Activated naive CD4-positive, alpha-beta T cell treated with anti-CD3 and anti-CD28 coated beads for 36 hours (primary cell): ENCODE measurements around the gene GUCY2D. TPM values are rescaled to one million over a fixed set of nuclear protein-coding genes. Genes with fewer than 3 reads are reported as not detected.

Experiments
- CTCF ChIA-PET: fragments of 350-600 bp; sonication (Branson Sonifier 250); formaldehyde crosslinking; loops from one replicate; lab custom pipeline; 2021; ENCODE audit warnings: antibody characterized with exemption; lab: Charles Lee
- DNase-seq: peaks from one replicate; pipeline ENCODE4 v3.0.0-alpha.2; 2020
- H3K27ac Mint-ChIP-seq: one replicate; pipeline ENCODE4 v1.8.0; 2021; ENCODE audit warnings: mild to moderate bottlenecking, mixed read lengths
- H3K27me3 Mint-ChIP-seq: one replicate; pipeline ENCODE4 v1.8.0; 2021; ENCODE audit warnings: low read depth, mixed read lengths
- H3K36me3 Mint-ChIP-seq: one replicate; pipeline ENCODE4 v1.8.0; 2021; ENCODE audit warnings: low read depth, mixed read lengths
- H3K4me1 Mint-ChIP-seq: one replicate; pipeline ENCODE4 v1.8.0; 2021; ENCODE audit warnings: low read depth, mixed read lengths
- H3K4me3 Mint-ChIP-seq: one replicate; pipeline ENCODE4 v1.8.0; 2021; ENCODE audit warnings: mild to moderate bottlenecking, moderate library complexity, mixed read lengths
- H3K9me3 Mint-ChIP-seq: one replicate; pipeline ENCODE4 v1.8.0; 2021; ENCODE audit warnings: mixed read lengths
- intact Hi-C: fragments of 100-400 bp; cut with micrococcal nuclease; formaldehyde crosslinking; loops from one replicate; pipeline ENCODE4 v1.15.1; 2023
- total RNA-seq, 2 experiments: library from RNA; stranded (reverse); gene quantifications; one replicate each; pipeline ENCODE4 v1.2.3, GENCODE V29; 2021

GUCY2D gene
- total RNA-seq, 2 experiments from 2014 or later, result not detected

DNA sequence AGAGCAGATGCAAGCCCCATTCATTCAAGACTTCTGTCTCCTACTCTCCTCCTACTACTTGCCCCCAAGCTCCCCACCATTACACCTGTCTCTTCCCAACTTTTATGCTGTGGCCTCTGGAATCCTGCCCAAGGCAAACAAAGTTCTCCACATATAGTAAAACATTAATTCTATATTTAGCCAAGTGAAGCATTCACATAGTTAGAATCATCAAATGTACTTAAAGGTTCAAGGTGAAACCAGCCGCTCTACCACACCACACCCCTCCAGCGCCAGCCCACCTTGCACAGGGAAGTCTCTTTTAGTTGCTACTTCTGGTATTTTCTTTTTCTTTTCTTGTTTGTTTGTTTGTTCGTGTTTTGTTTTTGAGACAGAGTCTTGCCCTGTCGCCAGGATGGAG, 25.4 kb upstream of the GUCY2D start:
- no peak overlapping the region for H3K4me3 Mint-ChIP-seq
- H3K4me1 Mint-ChIP-seq, result no peaks in the 10 kb centered on the region
- no peak overlapping the region for H3K27ac Mint-ChIP-seq
- peaks cover 15% of the 10 kb centered on the region for H3K9me3 Mint-ChIP-seq
- DNase-seq, result no peak
- H3K27me3 Mint-ChIP-seq, result peaks cover 2% of the 10 kb centered on the region
- peaks cover 4% of the 10 kb centered on the region for H3K36me3 Mint-ChIP-seq
- intact Hi-C loops, result no loop called here
- CTCF ChIA-PET, result no interaction called here

DNA sequence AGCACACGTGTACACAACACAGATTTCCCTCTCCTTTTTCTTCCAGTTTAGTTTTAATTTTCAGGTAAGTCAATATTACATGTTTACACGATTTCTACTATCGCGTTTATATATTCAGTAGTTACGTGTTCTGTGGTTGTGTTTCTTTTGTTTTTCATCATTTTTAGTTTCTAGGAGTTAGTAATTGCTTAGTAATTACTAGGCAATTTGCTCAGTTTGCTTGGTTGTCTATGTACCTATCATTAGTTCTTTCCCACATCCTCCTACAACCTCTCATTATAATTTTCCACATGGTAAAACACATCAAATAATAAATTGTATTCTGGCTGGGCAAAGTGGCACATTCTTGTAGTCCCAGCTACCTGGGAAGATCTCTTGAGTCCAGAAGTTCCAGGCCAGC, 24.6 kb upstream of the GUCY2D start:
- no peak for DNase-seq
- CTCF ChIA-PET, result interaction anchor here (1.1 to 2.5 kb wide), 2 partner anchors 10 to 80 kb away, joined by 3 to 8 read pairs; no protein-coding TSS in a partner anchor
- Mint-ChIP-seq H3K4me1 (no peaks in the 10 kb centered on the region), H3K27ac (no peak overlapping the region), H3K4me3 (no peak overlapping the region), H3K36me3 (peaks cover 4% of the 10 kb centered on the region), H3K27me3 (peaks cover 2% of the 10 kb centered on the region), H3K9me3 (peaks cover 15% of the 10 kb centered on the region)
- intact Hi-C loops, result no loop called here

DNA sequence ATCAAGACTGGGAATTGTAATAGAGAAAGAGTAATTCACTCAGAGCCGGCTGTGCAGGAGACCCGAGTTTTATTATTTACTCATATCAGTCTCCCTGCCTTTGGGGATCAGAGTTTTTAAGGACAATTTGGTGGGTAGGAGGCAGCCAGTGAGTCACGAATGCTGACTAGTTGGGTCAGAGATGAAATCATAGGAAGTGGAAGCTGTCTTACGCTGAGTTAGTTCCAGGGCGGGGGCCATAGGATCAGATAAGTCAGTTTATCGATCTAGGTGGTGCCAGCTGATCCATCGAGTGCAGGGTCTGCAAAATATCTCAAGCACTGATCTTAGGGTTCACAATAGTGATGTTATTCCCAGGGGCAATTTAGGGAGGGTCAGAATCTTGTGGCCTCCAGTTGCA, 20.2 kb upstream of the GUCY2D start:
- H3K27ac Mint-ChIP-seq, result no peak overlapping the region
- intact Hi-C loops, result no loop called here

DNA sequence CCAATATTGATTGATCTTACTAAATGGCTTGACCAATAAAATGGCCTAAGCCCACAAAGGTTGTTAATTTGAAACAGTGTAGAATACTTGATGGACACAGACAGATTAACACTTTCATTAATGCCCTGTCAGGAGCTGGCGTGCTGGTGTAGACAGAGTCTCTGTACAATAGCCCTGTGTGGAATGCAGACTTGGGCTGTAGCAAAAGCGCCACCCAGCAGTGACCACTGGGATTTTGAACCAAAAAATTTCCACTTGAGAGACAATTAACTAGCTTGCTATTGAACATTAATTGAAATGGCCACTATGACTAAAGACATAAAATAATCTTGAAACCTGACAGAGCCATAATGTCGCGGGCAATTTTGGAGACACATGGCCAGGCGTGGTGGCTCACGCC, 19.7 kb upstream of the GUCY2D start:
- Mint-ChIP-seq H3K36me3 (no peaks in the 10 kb centered on the region), H3K4me1 (no peaks in the 10 kb centered on the region), H3K27me3 (peaks cover 5% of the 10 kb centered on the region), H3K4me3 (no peak overlapping the region), H3K27ac (no peak overlapping the region), H3K9me3 (no peaks in the 10 kb centered on the region)
- CTCF ChIA-PET, result interaction anchor here (0.7 to 2.0 kb wide), 6 partner anchors 10 to 121 kb away, joined by 3 to 8 read pairs (median 5); no protein-coding TSS in a partner anchor
- DNase-seq, result no peak
- intact Hi-C loops, result no loop called here

More for the DNA sequence above, 20.2 kb upstream of the GUCY2D start:
- H3K4me3 Mint-ChIP-seq, result no peak overlapping the region
- CTCF ChIA-PET, result interaction anchor here (1.0 to 1.5 kb wide), 2 partner anchors 10 to 11 kb away, joined by 3 to 5 read pairs; no protein-coding TSS in a partner anchor
- peaks cover 5% of the 10 kb centered on the region for H3K27me3 Mint-ChIP-seq
- H3K36me3 Mint-ChIP-seq, result no peaks in the 10 kb centered on the region
- no peaks in the 10 kb centered on the region for H3K9me3 Mint-ChIP-seq
- no peaks in the 10 kb centered on the region for H3K4me1 Mint-ChIP-seq
- no peak for DNase-seq

DNA sequence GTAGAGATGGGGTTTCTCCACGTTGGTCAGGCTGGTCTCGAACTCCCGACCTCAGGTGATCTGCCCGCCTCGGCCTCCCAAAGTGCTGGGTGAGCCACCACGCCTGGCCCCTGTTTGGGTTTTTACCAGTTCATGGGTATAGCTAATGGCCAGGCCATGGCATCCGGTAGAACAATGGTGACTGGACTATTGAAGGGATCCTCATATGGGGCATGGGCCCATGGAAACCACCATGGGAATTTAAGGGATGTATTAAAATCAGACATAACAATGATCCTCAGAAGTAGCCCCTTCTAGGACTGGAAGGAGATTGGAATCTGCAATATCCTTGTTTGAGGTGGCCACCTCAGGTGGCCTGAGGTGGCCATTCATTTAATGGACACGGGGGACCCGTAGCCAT, 17.5 kb upstream of the GUCY2D start:
- Mint-ChIP-seq H3K4me3 (no peak overlapping the region), H3K36me3 (no peaks in the 10 kb centered on the region), H3K9me3 (no peaks in the 10 kb centered on the region), H3K27ac (no peak overlapping the region), H3K27me3 (peaks cover 5% of the 10 kb centered on the region), H3K4me1 (peaks cover 10% of the 10 kb centered on the region)
- DNase-seq, result no peak
- intact Hi-C loops, result loop anchor here (5.0 kb wide), 1 partner anchor 33 kb away; no protein-coding TSS in a partner anchor
- CTCF ChIA-PET, result interaction anchor here (1.4 to 1.7 kb wide), 4 partner anchors 12 to 89 kb away, joined by 3 to 6 read pairs (median 4); no protein-coding TSS in a partner anchor

DNA sequence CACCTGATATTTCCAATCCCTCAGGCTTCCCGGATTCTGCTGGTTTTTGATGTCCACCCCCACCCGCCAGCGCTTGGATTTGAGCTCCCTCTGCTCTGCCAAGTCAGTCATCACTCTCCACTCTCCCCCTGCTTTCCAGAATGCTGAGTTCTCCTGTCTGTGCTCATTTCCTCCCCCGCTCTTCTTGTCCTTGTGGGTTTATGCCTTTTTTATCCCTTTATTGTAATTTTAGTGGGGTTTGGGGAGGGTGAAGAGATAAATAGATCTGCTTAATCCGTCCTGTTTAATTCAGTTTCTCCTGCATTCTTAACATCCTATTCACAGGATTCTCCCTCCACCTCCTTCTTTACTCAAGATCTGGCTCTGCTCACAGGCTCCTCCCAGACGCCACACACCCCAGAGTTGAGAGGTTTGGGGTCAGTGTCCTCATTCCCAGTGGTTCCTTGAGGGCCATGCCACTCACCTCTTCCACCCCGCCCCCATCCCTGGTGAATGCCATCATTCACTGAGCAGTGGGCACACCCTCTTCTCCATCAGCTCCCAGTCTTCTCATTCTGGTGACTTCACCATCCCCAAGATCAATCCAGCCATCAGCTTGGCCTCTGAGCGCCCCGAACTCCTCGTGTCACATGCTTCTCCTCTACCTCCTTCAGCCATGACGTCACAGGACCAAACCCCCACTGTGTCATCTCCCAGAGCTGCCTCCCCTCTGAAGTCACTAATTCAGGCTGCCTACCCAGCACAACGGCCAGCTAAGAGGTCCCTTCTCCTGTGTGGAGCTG, 15.1 kb upstream of the GUCY2D start:
- no peak for DNase-seq
- H3K27me3 Mint-ChIP-seq, result peaks cover 4% of the 10 kb centered on the region
- no peak overlapping the region for H3K27ac Mint-ChIP-seq
- intact Hi-C loops, result loop anchor here (5.0 kb wide), 1 partner anchor 35 kb away; no protein-coding TSS in a partner anchor
- no peaks in the 10 kb centered on the region for H3K36me3 Mint-ChIP-seq
- H3K4me1 Mint-ChIP-seq, result peaks cover 17% of the 10 kb centered on the region
- CTCF ChIA-PET, result interaction anchor here (0.7 to 5.7 kb wide), 10 partner anchors 9 to 161 kb away, joined by 3 to 99 read pairs (median 6); partner anchors contain the start of genes CNTROB, NAA38, RNF227 and TRAPPC1
- H3K9me3 Mint-ChIP-seq, result no peaks in the 10 kb centered on the region
- H3K4me3 Mint-ChIP-seq, result no peak overlapping the region

DNA sequence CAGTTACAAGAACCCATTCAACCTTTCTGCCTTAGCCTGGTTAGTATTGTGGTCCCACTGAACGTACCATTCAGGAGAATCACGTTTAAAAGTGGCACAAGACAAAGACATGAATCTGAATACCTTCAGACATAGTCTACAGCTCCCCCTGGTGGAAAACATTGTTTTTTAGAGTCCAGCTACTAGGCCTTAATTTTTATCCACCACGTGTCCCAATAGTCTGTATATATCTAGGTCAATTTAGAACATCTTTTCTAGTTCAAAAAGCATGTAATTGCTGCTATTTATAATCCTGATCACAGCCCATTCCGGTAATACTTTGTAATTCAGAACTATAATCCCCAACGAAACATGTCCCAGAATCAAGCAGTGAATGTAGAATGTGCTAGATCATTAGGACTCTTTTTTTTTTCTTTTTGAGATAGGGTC, 13.7 kb upstream of the GUCY2D start:
- Mint-ChIP-seq H3K4me1 (peaks cover 17% of the 10 kb centered on the region), H3K9me3 (no peaks in the 10 kb centered on the region), H3K27me3 (no peaks in the 10 kb centered on the region), H3K36me3 (no peaks in the 10 kb centered on the region), H3K4me3 (peak overlapping the region; percentile 73), H3K27ac (peak overlapping the region; percentile 76)
- DNase-seq, result peak; percentile 69
- intact Hi-C loops, result loop anchor here (1.0 to 5.0 kb wide), 3 partner anchors 36 to 166 kb away; no protein-coding TSS in a partner anchor
- CTCF ChIA-PET, result interaction anchor here (0.7 to 5.7 kb wide), 21 partner anchors 8 to 627 kb away, joined by 3 to 99 read pairs (median 7); partner anchors contain the start of genes CNTROB, NAA38, RNF227 and TRAPPC1

DNA sequence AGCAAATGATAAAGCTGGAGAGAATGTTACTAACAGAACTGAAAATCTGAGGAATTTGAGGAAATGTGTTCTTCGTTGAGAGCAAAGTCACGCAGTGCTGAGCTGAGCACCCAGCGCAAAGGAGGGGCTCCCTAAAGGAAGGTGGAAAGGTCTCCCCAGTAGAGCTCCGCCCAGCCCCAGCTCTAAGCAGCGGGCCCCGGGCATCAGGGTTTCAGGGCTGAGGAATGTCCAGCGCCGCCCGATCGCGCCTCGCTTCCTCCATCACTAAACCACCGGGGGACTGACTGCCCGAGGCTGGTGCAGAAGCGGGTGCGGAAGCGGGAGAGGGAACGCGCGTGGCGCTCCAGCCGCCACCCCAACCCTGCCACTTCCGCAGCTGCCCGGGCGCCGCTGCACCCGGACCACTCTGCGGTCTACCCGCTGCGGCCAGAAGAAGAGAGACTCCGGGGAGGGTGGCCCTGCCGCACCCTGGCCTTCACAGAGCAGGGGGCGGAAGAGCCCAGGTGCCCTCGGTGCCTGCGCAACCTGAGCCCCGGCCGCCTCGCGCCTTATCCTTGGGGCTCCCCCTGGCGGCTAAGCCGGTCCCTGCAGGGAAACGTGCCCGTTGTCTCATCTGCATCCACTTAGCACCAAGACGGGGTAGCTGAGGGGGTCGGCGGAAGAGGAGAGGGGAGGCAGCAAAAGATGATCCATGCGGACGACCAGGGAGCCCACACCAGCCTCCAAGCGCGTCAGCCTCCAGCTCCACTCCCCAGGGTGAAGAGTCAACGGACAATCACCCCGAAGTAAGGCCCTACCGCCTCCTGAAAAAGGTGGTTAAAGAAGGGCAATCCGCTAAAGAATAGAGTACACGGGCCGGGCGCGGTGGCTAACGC, 12.4 kb upstream of the GUCY2D start:
- Mint-ChIP-seq H3K4me3 (peak overlapping the region; percentile 73), H3K27me3 (no peaks in the 10 kb centered on the region), H3K27ac (peak overlapping the region; percentile 76), H3K9me3 (no peaks in the 10 kb centered on the region), H3K4me1 (peaks cover 17% of the 10 kb centered on the region), H3K36me3 (no peaks in the 10 kb centered on the region)
- CTCF ChIA-PET, result interaction anchor here (0.6 to 5.7 kb wide), 47 partner anchors 9 to 287 kb away, joined by 3 to 99 read pairs (median 5); partner anchors contain the start of genes CNTROB, GUCY2D, NAA38 and RNF227
- DNase-seq, result peak; percentile 95
- intact Hi-C loops, result loop anchor here (1.0 to 5.0 kb wide), 7 partner anchors 38 to 247 kb away; partner anchors contain the start of genes CNTROB and NAA38

DNA sequence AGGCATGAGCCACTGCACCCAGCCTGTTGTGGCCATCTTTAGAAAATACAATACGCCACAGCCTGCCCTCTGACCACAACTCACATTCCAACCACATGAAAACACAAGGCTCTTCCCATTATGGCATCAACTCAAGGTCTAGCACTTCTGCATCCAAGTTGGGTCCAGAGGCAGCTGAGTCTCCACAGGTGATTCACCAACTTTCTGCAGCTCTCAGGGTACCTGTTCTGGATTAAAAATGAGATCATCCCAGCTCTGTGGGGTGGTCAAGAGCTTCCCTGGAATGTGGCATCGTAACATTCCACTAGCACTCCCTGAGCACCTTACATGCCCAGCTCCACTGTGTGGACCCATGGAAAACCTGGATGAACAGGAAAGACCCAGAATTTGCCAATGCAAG, 9.9 kb upstream of the GUCY2D start:
- Mint-ChIP-seq H3K27ac (no peak overlapping the region), H3K4me1 (peaks cover 21% of the 10 kb centered on the region), H3K27me3 (no peaks in the 10 kb centered on the region)

DNA sequence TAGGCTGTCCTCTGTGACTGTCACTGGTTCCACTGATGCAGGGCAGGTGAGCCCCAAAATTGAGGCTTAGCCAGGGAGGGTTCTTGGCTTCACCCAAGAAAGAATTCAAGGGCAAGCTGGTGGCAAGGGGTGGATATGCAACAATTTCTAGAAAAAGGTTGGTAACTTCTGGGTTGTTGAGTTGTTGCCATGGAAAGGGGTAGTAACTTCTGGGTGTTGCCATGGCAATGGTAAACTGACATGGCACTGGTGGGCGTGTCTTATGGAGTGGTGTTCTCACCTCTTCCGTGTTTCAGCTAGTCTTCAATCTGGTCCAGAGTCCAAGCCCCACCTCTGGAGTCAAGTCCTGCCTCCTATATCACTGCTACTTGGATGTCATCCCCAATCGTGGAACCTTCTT, 9.5 kb upstream of the GUCY2D start:
- Mint-ChIP-seq H3K27ac (no peak overlapping the region), H3K4me3 (no peak overlapping the region), H3K27me3 (no peaks in the 10 kb centered on the region), H3K9me3 (no peaks in the 10 kb centered on the region), H3K36me3 (no peaks in the 10 kb centered on the region), H3K4me1 (peaks cover 21% of the 10 kb centered on the region)
- intact Hi-C loops, result no loop called here
- CTCF ChIA-PET, result interaction anchor here (0.7 to 5.3 kb wide), 5 partner anchors 48 to 320 kb away, joined by 3 to 58 read pairs (median 5); no protein-coding TSS in a partner anchor
- DNase-seq, result no peak

More for the DNA sequence above, 9.9 kb upstream of the GUCY2D start:
- Mint-ChIP-seq H3K4me3 (no peak overlapping the region), H3K36me3 (no peaks in the 10 kb centered on the region), H3K9me3 (no peaks in the 10 kb centered on the region)
- intact Hi-C loops, result no loop called here
- CTCF ChIA-PET, result interaction anchor here (0.6 to 5.3 kb wide), 5 partner anchors 49 to 80 kb away, joined by 3 to 58 read pairs (median 5); no protein-coding TSS in a partner anchor
- DNase-seq, result no peak

DNA sequence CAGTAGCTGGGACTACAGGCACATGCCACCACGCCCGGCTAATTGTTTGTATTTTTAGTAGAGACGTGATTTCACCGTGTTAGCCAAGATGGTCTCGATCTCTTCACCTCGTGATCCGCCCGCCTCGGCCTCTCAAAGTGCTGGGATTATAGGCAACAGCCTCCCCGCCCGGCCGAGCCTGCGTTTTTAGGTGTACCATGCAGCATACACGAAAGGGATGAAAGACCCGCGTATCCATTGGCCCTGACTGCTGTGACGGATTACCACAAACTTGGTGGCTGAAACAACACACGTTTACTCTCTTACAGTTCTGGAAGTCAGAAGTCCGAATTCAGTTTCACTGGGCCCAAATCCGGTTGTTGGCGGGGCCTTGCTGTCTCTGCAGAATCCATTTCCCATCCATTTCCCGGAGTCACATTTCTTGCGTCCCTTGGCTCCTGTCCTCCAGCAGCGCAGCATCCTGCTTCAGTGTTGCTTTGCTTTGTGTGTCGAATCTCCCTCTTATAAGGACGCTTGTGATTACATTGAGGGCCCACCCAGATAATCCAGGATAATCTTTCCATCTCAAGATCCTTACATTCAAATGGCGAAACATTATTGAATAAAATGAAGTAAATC, 8.3 kb upstream of the GUCY2D start:
- no peak for DNase-seq
- CTCF ChIA-PET, result interaction anchor here (1.3 kb wide), 1 partner anchor 47 kb away, joined by 6 read pairs; no protein-coding TSS in a partner anchor
- H3K4me1 Mint-ChIP-seq, result peaks cover 17% of the 10 kb centered on the region
- no peak overlapping the region for H3K4me3 Mint-ChIP-seq
- no peaks in the 10 kb centered on the region for H3K9me3 Mint-ChIP-seq
- no peak overlapping the region for H3K27ac Mint-ChIP-seq
- intact Hi-C loops, result no loop called here
- no peaks in the 10 kb centered on the region for H3K36me3 Mint-ChIP-seq
- no peaks in the 10 kb centered on the region for H3K27me3 Mint-ChIP-seq
